NCI-H187 treated with DMSO at 0.1 percent for 48 hours (cell line): Measurements from ENCODE around the gene GPC3.

ENCODE experiments used
- DNase-seq: peaks from one replicate; lab custom pipeline; 2025; lab: John Stamatoyannopoulos, UW

Gene GPC3

DNA sequence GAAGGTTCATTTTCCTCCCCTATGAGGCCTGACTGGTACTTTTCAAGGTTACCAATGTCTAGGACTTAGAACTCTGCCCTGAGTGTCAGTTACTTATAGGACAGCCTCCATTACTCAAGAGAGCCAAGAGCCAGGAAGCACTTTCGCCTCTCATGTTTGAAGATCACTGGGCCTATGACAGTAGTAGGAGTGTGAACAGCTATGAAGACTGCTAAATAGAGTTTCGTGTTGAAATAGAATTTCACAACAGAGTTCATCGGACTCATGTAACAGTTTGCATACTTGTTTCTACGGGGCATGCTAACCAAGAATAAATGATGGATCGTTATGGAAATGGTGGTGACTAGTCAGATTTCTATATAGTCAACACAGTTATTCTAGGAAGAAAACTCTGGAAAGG, 472.3 kb downstream of the GPC3 start:
- no peak for DNase-seq

DNA sequence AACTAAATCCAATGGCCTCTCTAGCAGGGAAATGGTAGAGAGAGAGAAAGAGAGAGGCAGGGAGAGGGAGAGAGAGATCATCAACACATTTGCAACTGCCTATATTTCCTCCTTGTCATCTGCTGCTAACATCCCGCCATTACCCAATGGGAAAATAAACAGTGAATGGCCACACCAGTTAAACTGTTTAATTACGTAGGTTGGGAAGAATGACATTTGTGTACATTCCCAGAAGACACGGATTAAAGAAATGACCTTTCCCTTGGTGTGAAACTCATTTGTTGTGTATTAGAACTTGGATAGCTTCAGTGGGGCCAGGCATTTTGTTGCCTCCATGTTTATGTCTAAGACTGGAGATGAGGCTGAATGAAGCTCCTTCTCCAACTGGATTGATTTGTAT, 474.4 kb downstream of the GPC3 start:
- DNase-seq, result no peak

DNA sequence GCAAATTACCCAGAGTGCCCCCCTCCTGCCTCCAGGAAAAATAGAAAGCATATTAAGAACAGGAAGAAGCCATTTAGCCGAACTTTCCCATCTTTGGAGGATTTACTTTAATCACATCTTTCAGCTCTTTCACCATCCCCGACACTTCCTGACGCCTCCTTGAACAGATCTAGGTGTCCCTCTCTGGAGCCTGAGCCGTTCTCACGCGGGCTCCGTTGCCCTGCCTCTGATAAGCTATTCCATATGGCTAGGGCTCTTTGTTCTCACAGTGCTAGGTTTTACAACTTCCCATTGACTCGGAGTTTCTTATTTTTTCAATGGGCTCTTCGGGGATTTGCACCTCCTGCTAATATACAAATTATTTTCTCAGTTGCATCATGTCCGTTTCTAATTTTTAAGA, 488.0 kb downstream of the GPC3 start:
- DNase-seq, result no peak

- no peak for DNase-seq
These were observed 489.7 kb downstream of the GPC3 start for GRCh38 chrX:133495464-133496391.

DNA sequence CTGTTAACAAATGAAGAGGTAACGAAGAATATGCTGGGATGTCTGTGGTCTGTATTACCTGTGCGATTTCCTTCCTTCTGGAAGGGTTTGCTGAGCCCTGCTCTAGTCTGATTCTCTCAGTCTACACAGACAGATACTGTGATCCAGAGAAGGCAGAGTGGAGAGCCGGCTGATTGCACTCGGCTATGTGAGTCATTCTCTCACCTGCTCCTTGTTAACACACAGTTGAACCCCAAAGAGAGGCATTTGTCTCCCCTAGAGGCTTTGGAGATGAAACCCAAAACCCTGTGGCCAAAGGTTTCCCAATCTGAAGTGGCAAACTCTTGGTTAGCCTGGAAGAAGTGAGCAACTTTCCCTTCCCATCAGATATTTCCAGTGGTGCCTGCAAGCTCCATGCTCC, 492.0 kb downstream of the GPC3 start:
- no peak for DNase-seq

DNA sequence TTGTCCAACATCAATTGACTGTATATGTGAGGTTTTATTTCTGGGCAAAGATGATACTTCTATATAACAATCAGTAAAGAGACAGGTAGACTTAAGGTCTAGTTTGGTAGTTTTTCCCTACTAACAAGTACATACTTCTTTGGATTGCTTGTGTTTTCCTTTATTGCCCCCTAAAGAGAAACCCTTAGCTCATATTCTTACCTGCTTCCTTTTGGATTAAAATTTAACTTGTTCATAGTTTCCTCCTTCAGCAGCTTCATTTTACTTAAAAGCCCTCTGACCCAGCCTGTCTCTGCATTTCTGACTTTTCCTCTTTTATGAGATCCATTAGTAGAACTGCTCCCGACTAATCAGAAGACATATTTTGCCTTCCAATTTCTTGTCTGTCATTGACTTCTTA, 494.4 kb downstream of the GPC3 start:
- no peak for DNase-seq
